SIG-M5 (cell line): Measurements from ENCODE around the gene NCSTN.
A peak's percentile ranks its signal among the peaks of the same experiment; 100 is the strongest.
"Not testable (repeated sequence)": the region's sequence is repeated elsewhere in the genome, so short reads cannot be mapped to it uniquely, and the experiment has no call there.

Source experiments
- DNase-seq: peaks from one replicate; lab custom pipeline; 2025; lab: John Stamatoyannopoulos, UW

The NCSTN gene

GRCh38 chr1:160371346-160371631, 28.1 kb downstream of the NCSTN start:
- DNase-seq = no peak

- no peak for DNase-seq
These were observed 28.6 kb downstream of the NCSTN start for GRCh38 chr1:160371756-160372155.

GRCh38 chr1:160373696-160374095, 30.5 kb downstream of the NCSTN start:
- DNase-seq = no peak

- DNase-seq = no peak
These were observed 31.3 kb downstream of the NCSTN start for GRCh38 chr1:160374306-160375110.

- DNase-seq = no peak
These were observed 32.8 kb downstream of the NCSTN start for GRCh38 chr1:160375788-160376524.

- DNase-seq = peak; percentile 17
These were observed 33.4 kb downstream of the NCSTN start for GRCh38 chr1:160376525-160377131.

GRCh38 chr1:160377585-160378206, 34.5 kb downstream of the NCSTN start:
- no peak for DNase-seq

GRCh38 chr1:160384812-160385211, 41.6 kb downstream of the NCSTN start:
- DNase-seq = not testable (repeated sequence)

GRCh38 chr1:160388406-160388805, 45.2 kb downstream of the NCSTN start:
- DNase-seq = not testable (repeated sequence)

GRCh38 chr1:160394673-160395072, 51.5 kb downstream of the NCSTN start:
- no peak for DNase-seq

- no peak for DNase-seq
These were observed 54.5 kb downstream of the NCSTN start for GRCh38 chr1:160397651-160398050.

GRCh38 chr1:160398823-160399222, 55.6 kb downstream of the NCSTN start:
- DNase-seq = no peak

- DNase-seq = no peak
These were observed 56.5 kb downstream of the NCSTN start for GRCh38 chr1:160399544-160400222.

GRCh38 chr1:160400223-160400645, 57.1 kb downstream of the NCSTN start, which contains the start of gene VANGL2:
VANGL2 (plus strand) TSS chr1:160400564; CDS start chr1:160415838, 15,274 bp downstream.
- no peak for DNase-seq

GRCh38 chr1:160400646-160401486, 57.7 kb downstream of the NCSTN start:
- no peak for DNase-seq

GRCh38 chr1:160401487-160401805, 58.3 kb downstream of the NCSTN start:
- DNase-seq = no peak

- no peak for DNase-seq
These were observed 59.0 kb downstream of the NCSTN start for GRCh38 chr1:160402001-160402795.

- DNase-seq = no peak
These were observed 60.1 kb downstream of the NCSTN start for GRCh38 chr1:160403244-160403643.

- no peak for DNase-seq
These were observed 60.9 kb downstream of the NCSTN start for GRCh38 chr1:160404094-160404493.

GRCh38 chr1:160405331-160405877, 62.2 kb downstream of the NCSTN start:
- DNase-seq = no peak
